ENCODE measurements around the gene C1orf174.
A peak's percentile ranks its signal among the peaks of the same experiment; 100 is the strongest.

The C1orf174 gene

GRCh38 chr1:3908886-3909517, 8.9 kb upstream of the C1orf174 start:
- no peak for DNase-seq

GRCh38 chr1:3907621-3908165, 7.6 kb upstream of the C1orf174 start:
- no peak for DNase-seq

- DNase-seq = no peak
Measured at GRCh38 chr1:3907031-3907534, 7.0 kb upstream of the C1orf174 start.

GRCh38 chr1:3906672-3907020, 6.6 kb upstream of the C1orf174 start:
- no peak for DNase-seq

GRCh38 chr1:3905953-3906671, 6.0 kb upstream of the C1orf174 start:
- no peak for DNase-seq

GRCh38 chr1:3905266-3905952, 5.3 kb upstream of the C1orf174 start:
- DNase-seq = no peak

- no peak for DNase-seq
Measured at GRCh38 chr1:3904843-3905185, 4.7 kb upstream of the C1orf174 start.

- no peak for DNase-seq
Measured at GRCh38 chr1:3904006-3904842, 4.2 kb upstream of the C1orf174 start.

- DNase-seq = no peak
Measured at GRCh38 chr1:3903141-3904005, 3.3 kb upstream of the C1orf174 start.

- no peak for DNase-seq
Measured at GRCh38 chr1:3902571-3903091, 2.6 kb upstream of the C1orf174 start.

GRCh38 chr1:3902111-3902511, 2.0 kb upstream of the C1orf174 start:
- DNase-seq = no peak

- peak; percentile 84 to 90 for DNase-seq
Measured at GRCh38 chr1:3900969-3901529, 977 bp upstream of the C1orf174 start.

GRCh38 chr1:3899754-3900149, 320 bp downstream of the C1orf174 start:
- DNase-seq = no peak

- no peak for DNase-seq
Measured at GRCh38 chr1:3898994-3899753, 898 bp downstream of the C1orf174 start.

GRCh38 chr1:3898475-3898735, 1.7 kb downstream of the C1orf174 start:
- no peak for DNase-seq

- DNase-seq = no peak
Measured at GRCh38 chr1:3896396-3897000, 3.6 kb downstream of the C1orf174 start.

- no peak for DNase-seq
Measured at GRCh38 chr1:3895951-3896325, 4.1 kb downstream of the C1orf174 start.

GRCh38 chr1:3895279-3895950, 4.7 kb downstream of the C1orf174 start:
- DNase-seq = no peak

- no peak for DNase-seq
Measured at GRCh38 chr1:3894626-3895278, 5.3 kb downstream of the C1orf174 start.

Measured in stimulated activated CD4-positive, alpha-beta T cell treated with anti-CD3 and anti-CD28 coated beads, Interleukin-2, amount 100 ng/mL, for 48 hours (primary cell).